HEK293 (cell line): ENCODE data around the gene GDF2.

Experiments used
- CTCF ChIA-PET: fragments of 350-600 bp; formaldehyde crosslinking; extraction: SDS; loops from one replicate; lab custom pipeline; 2021; ENCODE audit warnings: antibody characterized with exemption; lab: Yijun Ruan, JAX
- POLR2A ChIA-PET: fragments of 300-600 bp; formaldehyde crosslinking; extraction: SDS; loops from one replicate; lab custom pipeline; 2020; ENCODE audit warnings: antibody characterized with exemption, inconsistent platforms; lab: Yijun Ruan, JAX
- H3K27ac ChIP-seq: fragments of 200-500 bp; sonication (Bioruptor generic); 2 replicates; pipeline ENCODE4 v1.5.1; 2014; ENCODE audit warnings: low read depth, low read length, control low read depth, inconsistent platforms; ENCODE audit errors: extremely low read depth
- H3K36me3 ChIP-seq, 2 experiments: fragments of 200-500 bp in 1 of 2; sonication (Bioruptor generic) in 1 of 2; 1 replicate in 1 of 2; 2 replicates in 1 of 2; pipeline ENCODE4 v1.5.1; 2014 to 2017; ENCODE audit warnings: inconsistent platforms in 2 of 2, low read length in 2 of 2; ENCODE audit not compliant: control insufficient read depth in 2 of 2, insufficient read depth in 1 of 2
- H3K4me1 ChIP-seq: fragments of 200-500 bp; sonication (Bioruptor generic); 2 replicates; pipeline ENCODE4 v1.5.1; 2014; ENCODE audit warnings: mild to moderate bottlenecking, low read length, inconsistent platforms; ENCODE audit not compliant: control insufficient read depth, insufficient read depth
- H3K4me3 ChIP-seq: 2 replicates; pipeline ENCODE4 v1.5.1; 2011; ENCODE audit warnings: low read depth, mild to moderate bottlenecking, control low read depth, low read length, moderate library complexity
- H3K9me3 ChIP-seq: fragments of 200-500 bp; sonication (Bioruptor generic); 2 replicates; pipeline ENCODE4 v1.5.1; 2014; ENCODE audit warnings: low read depth, low read length, inconsistent platforms; ENCODE audit not compliant: control insufficient read depth, insufficient read depth
- KLF10 ChIP-seq: fragments of 450-650 bp; IDR thresholded peaks from 2 replicates; pipeline ENCODE4 v1.5.1; 2018; ENCODE audit warnings: missing biosample characterization, mild to moderate bottlenecking, missing genetic modification characterization
- KLF9 ChIP-seq: fragments of 450-650 bp; formaldehyde crosslinking; IDR thresholded peaks from 2 replicates; pipeline ENCODE4 v1.5.1; 2016; ENCODE audit warnings: missing biosample characterization, missing genetic modification characterization, low read depth
- SP2 ChIP-seq: fragments of 450-650 bp; formaldehyde crosslinking; IDR thresholded peaks from 2 replicates; pipeline ENCODE4 v1.5.1; 2016; ENCODE audit warnings: missing biosample characterization, missing genetic modification characterization
- SP7 ChIP-seq: fragments of 450-650 bp; formaldehyde crosslinking; IDR thresholded peaks from 2 replicates; pipeline ENCODE4 v1.5.1; 2016; ENCODE audit warnings: missing biosample characterization, missing genetic modification characterization
- WT1 ChIP-seq: fragments of 450-650 bp; formaldehyde crosslinking; IDR thresholded peaks from 2 replicates; pipeline ENCODE4 v1.5.1; 2016; ENCODE audit warnings: missing biosample characterization, missing genetic modification characterization
- ZNF214 ChIP-seq: fragments of 450-650 bp; formaldehyde crosslinking; IDR thresholded peaks from 2 replicates; pipeline ENCODE4 v1.5.1; 2017; ENCODE audit warnings: missing biosample characterization, mild to moderate bottlenecking, missing genetic modification characterization, borderline replicate concordance
- ZNF658 ChIP-seq: fragments of 450-650 bp; formaldehyde crosslinking; IDR thresholded peaks from 2 replicates; pipeline ENCODE4; 2016; ENCODE audit warnings: missing biosample characterization, missing genetic modification characterization
- ZSCAN16 ChIP-seq: fragments of 450-650 bp; formaldehyde crosslinking; IDR thresholded peaks from 2 replicates; pipeline ENCODE4 v1.5.1; 2016; ENCODE audit warnings: missing biosample characterization, missing genetic modification characterization
- TF ChIP-seq, protein P1 (sequence below): fragments of 450-650 bp; formaldehyde crosslinking; IDR thresholded peaks from 2 replicates; pipeline ENCODE4 v1.5.1; 2016; ENCODE audit warnings: missing biosample characterization, missing genetic modification characterization
- TF ChIP-seq, protein P2 (sequence below): fragments of 450-650 bp; formaldehyde crosslinking; IDR thresholded peaks from 2 replicates; pipeline ENCODE4 v1.5.1; 2016; ENCODE audit warnings: missing biosample characterization, missing genetic modification characterization
- TF ChIP-seq, protein P3 (sequence below): fragments of 450-650 bp; IDR thresholded peaks from 2 replicates; pipeline ENCODE4 v1.5.1; 2018; ENCODE audit warnings: missing biosample characterization, missing genetic modification characterization
- TF ChIP-seq, protein P4 (sequence below): fragments of 450-650 bp; formaldehyde crosslinking; IDR thresholded peaks from 2 replicates; pipeline ENCODE4 v1.5.1; 2016; ENCODE audit warnings: missing biosample characterization, missing genetic modification characterization
- TF ChIP-seq, protein P5 (sequence below): fragments of 450-650 bp; formaldehyde crosslinking; IDR thresholded peaks from 2 replicates; pipeline ENCODE4 v1.5.1; 2017; ENCODE audit warnings: missing biosample characterization, mild to moderate bottlenecking, missing genetic modification characterization, moderate library complexity

GDF2 gene

DNA sequence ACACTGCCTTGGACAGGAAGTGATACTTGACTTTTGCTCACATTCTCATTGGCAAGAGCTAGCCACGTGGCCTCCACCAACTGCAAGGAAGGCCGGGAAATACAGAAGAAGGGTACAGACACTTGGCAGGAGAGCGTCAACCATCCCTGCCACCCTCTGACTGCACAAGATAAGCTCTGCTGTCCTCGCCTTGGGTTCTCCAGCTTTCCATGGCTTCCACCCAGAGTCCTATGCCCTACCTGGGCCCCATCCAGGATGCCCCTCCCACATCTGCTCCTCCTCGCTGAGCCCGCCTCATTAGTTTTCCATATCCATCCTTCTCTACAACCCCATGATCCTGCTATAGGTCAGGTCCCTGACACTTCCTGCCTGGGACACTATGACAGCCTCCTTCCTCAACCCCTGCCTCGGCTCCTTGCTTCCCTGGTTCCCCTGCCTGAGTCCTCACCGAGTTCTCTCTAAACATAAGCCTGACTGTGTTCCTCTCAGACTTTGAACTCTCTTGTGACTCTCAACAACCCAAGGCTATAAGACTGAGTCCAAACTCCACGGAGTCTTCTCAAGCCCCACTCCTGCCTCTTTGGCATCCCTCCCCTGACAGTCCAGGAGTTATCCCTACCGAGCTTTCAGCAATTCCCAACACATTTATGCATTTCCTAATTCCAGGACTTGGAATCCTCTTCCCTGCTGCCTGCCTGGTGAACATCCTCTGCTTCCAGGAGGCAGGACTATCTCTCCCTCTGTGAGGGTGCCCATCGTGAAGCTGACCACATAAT lies 45.5 kb upstream of the GDF2 start (continued):
- TF ChIP-seq, protein P1, sequence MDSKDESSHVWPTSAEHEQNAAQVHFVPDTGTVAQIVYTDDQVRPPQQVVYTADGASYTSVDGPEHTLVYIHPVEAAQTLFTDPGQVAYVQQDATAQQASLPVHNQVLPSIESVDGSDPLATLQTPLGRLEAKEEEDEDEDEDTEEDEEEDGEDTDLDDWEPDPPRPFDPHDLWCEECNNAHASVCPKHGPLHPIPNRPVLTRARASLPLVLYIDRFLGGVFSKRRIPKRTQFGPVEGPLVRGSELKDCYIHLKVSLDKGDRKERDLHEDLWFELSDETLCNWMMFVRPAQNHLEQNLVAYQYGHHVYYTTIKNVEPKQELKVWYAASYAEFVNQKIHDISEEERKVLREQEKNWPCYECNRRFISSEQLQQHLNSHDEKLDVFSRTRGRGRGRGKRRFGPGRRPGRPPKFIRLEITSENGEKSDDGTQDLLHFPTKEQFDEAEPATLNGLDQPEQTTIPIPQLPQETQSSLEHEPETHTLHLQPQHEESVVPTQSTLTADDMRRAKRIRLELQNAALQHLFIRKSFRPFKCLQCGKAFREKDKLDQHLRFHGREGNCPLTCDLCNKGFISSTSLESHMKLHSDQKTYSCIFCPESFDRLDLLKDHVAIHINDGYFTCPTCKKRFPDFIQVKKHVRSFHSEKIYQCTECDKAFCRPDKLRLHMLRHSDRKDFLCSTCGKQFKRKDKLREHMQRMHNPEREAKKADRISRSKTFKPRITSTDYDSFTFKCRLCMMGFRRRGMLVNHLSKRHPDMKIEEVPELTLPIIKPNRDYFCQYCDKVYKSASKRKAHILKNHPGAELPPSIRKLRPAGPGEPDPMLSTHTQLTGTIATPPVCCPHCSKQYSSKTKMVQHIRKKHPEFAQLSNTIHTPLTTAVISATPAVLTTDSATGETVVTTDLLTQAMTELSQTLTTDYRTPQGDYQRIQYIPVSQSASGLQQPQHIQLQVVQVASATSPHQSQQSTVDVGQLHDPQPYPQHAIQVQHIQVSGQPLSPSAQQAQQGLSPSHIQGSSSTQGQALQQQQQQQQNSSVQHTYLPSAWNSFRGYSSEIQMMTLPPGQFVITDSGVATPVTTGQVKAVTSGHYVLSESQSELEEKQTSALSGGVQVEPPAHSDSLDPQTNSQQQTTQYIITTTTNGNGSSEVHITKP (tag by site-specific recombination) = no peak
- TF ChIP-seq ZSCAN16 (tag by site-specific recombination) = no peak
- TF ChIP-seq WT1 (tag by site-specific recombination) = no peak
- no peak for TF ChIP-seq ZNF214
- no peak for TF ChIP-seq SP7 (tag by site-specific recombination)
- no peak for TF ChIP-seq SP2 (tag by site-specific recombination)
- TF ChIP-seq, protein P2, sequence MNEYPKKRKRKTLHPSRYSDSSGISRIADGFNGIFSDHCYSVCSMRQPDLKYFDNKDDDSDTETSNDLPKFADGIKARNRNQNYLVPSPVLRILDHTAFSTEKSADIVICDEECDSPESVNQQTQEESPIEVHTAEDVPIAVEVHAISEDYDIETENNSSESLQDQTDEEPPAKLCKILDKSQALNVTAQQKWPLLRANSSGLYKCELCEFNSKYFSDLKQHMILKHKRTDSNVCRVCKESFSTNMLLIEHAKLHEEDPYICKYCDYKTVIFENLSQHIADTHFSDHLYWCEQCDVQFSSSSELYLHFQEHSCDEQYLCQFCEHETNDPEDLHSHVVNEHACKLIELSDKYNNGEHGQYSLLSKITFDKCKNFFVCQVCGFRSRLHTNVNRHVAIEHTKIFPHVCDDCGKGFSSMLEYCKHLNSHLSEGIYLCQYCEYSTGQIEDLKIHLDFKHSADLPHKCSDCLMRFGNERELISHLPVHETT (tag by site-specific recombination) = no peak
- TF ChIP-seq KLF10 (tag by site-specific recombination) = no peak
- TF ChIP-seq, protein P3, sequence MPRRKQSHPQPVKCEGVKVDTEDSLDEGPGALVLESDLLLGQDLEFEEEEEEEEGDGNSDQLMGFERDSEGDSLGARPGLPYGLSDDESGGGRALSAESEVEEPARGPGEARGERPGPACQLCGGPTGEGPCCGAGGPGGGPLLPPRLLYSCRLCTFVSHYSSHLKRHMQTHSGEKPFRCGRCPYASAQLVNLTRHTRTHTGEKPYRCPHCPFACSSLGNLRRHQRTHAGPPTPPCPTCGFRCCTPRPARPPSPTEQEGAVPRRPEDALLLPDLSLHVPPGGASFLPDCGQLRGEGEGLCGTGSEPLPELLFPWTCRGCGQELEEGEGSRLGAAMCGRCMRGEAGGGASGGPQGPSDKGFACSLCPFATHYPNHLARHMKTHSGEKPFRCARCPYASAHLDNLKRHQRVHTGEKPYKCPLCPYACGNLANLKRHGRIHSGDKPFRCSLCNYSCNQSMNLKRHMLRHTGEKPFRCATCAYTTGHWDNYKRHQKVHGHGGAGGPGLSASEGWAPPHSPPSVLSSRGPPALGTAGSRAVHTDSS (tag by site-specific recombination) = no peak
- no peak for TF ChIP-seq KLF9 (tag by site-specific recombination)
- no peak for TF ChIP-seq ZNF658 (tag by site-specific recombination)

DNA sequence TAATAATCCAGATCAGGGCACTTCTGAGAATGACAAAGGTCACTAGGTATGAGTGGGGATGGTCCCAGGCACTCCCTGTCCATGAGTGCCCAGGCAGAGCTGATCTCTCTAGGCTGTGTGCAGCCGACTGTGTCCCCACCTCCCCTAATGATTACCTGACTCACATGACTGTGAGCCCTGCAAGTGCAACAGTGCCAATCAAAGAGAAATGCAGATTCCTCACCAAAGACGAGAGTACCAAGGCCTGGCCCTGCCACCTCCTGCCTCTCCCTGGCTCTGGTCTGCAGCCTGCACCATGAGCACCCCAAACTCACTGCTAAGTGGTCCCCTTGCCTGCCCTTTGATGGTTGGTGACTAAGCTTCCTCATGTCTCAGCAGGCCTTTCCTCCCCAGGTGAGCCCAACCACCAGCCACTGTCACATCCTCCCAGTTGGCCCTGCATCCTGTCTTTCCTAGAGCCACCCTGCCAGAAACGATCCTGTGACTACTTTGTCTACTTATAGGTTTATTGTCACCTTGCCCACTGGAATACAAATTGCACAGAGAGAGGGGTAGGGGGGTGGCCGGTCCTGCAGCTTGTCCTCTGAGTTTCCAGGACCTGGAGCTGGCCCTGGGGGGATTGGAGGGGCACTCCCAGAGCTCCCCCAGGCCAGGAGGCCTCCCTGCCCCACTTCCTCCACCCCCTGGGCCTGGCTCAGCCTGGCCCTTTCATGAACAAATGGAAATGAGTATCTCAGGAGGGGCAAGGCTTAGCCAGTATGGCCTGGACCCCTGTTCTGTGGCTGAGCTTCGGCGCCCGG lies 44.7 kb upstream of the GDF2 start:
- no peak overlapping the region for H3K27ac ChIP-seq

More for the DNA sequence above, 44.7 kb upstream of the GDF2 start:
- Histone ChIP-seq H3K36me3 (no peaks in the 10 kb centered on the region), H3K4me3 (no peak overlapping the region), H3K9me3 (no peaks in the 10 kb centered on the region; the same call in 1 of the 2 replicates), H3K4me1 (no peaks in the 10 kb centered on the region)
- TF ChIP-seq, protein P4, sequence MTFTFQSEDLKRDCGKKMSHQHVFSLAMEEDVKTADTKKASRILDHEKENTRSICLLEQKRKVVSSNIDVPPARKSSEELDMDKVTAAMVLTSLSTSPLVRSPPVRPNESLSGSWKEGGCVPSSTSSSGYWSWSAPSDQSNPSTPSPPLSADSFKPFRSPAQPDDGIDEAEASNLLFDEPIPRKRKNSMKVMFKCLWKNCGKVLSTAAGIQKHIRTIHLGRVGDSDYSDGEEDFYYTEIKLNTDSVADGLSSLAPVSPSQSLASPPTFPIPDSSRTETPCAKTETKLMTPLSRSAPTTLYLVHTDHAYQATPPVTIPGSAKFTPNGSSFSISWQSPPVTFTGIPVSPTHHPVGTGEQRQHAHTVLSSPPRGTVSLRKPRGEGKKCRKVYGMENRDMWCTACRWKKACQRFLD (tag by site-specific recombination) = no peak
- TF ChIP-seq, protein P5, sequence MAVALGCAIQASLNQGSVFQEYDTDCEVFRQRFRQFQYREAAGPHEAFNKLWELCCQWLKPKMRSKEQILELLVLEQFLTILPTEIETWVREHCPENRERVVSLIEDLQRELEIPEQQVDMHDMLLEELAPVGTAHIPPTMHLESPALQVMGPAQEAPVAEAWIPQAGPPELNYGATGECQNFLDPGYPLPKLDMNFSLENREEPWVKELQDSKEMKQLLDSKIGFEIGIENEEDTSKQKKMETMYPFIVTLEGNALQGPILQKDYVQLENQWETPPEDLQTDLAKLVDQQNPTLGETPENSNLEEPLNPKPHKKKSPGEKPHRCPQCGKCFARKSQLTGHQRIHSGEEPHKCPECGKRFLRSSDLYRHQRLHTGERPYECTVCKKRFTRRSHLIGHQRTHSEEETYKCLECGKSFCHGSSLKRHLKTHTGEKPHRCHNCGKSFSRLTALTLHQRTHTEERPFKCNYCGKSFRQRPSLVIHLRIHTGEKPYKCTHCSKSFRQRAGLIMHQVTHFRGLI (tag by site-specific recombination) = peak; percentile 96
- POLR2A ChIA-PET = no interaction called here
- CTCF ChIA-PET = interaction anchor here (0.6 to 1.5 kb wide), 3 partner anchors 32 to 719 kb away, joined by 3 read pairs; no protein-coding TSS in a partner anchor
